Measurements from ENCODE around the gene TUT1.

GRCh38 chr11:62542111-62542745 is 49.1 kb downstream of the TUT1 start:
- TF ChIP-seq CTCF (conservative IDR thresholded peaks at IDR 0.05; ENCODE audit: low read depth in 2 of 2) (no peak), POLR2AphosphoS5 (IDR thresholded peaks at IDR 0.05; ENCODE audit: low read depth) (no peak), REST (IDR thresholded peaks at IDR 0.05; ENCODE audit: unreplicated experiment) (no peak), EZH2 (IDR thresholded peaks at IDR 0.05; ENCODE audit: low read depth, unreplicated experiment) (no peak), CREB1 (CRISPR knock-in tag; IDR thresholded peaks at IDR 0.05; ENCODE audit: low read depth) (no peak)

Data from GM23338 (cell line).